Adrenal gland (tissue), 12 donors: ENCODE results near the gene DUSP10. TPM values are rescaled to one million over a fixed set of nuclear protein-coding genes. Genes with fewer than 3 reads are reported as not detected.
A peak's percentile ranks its signal among the peaks of the same experiment; 100 is the strongest.

Experiments used
- DNase-seq, 7 donors: peaks; one replicate each; pipeline ENCODE4 v3.0.0-alpha.2; 2019 to 2020
- H3K27ac ChIP-seq, 5 donors: fragments of 200-600 bp; sonication (generic) in 4 of 5; 1 replicate in 3 of 5; 2 replicates in 2 of 5; pipeline versions ENCODE4 v1.5.1 to v1.8.0; 2016 to 2020; ENCODE audit warnings: mild to moderate bottlenecking in 1 of 5
- H3K27me3 ChIP-seq: fragments of 200-600 bp; 2 replicates; pipeline ENCODE4 v1.8.0; 2021
- H3K36me3 ChIP-seq, 2 donors: fragments of 200-600 bp; replicated peaks in 1 of 2; 1 replicate in 1 of 2; 2 replicates in 1 of 2; pipeline versions ENCODE4 v1.5.1 to v1.8.0; 2018 to 2022
- H3K4me1 ChIP-seq, 2 donors: fragments of 200-600 bp; replicated peaks in 1 of 2; 1 replicate in 1 of 2; 2 replicates in 1 of 2; pipeline versions ENCODE4 v1.5.1 to v1.8.0; 2018 to 2021
- H3K4me3 ChIP-seq, 4 donors: fragments of 200-600 bp; sonication (generic) in 3 of 4; one replicate each; pipeline ENCODE4 v1.5.1; 2016 to 2018
- H3K9me3 ChIP-seq, 3 donors: fragments of 200-600 bp; sonication (generic) in 1 of 3; replicated peaks in 1 of 3; 1 replicate in 2 of 3; 2 replicates in 1 of 3; pipeline versions ENCODE4 v1.5.1 to v1.8.0; 2016 to 2021
- POLR2A ChIP-seq, 2 donors: fragments of 450-650 bp; IDR thresholded peaks; one replicate each; pipeline ENCODE4 v1.6.1; 2017; ENCODE audit warnings: antibody characterized with exemption in 2 of 2, mild to moderate bottlenecking in 2 of 2, moderate library complexity in 1 of 2
- WGBS, 4 donors: extraction: QIAGEN DNeasy Blood & Tissue Kit in 2 of 4; methylation state at CpG; one replicate each; pipeline versions ENCODE4 v1.1.5 to v1.1.7; 2013 to 2017; 5-methylcytosine and 5-hydroxymethylcytosine counted together
- intact Hi-C, 2 donors: fragments of 100-400 bp; cut with DNase I; formaldehyde crosslinking; loops; one replicate each; pipeline versions ENCODE4 v1.14.1 to v1.15.0; 2022 to 2023
- polyA plus RNA-seq, 3 donors: library from polyadenylated mRNA; stranded (reverse); fragments of 200-250 nt in 2 of 3; fragments of 350-450 nt in 1 of 3; fragmentation: Illumina TruSeq in 1 of 3; extraction: RNeasy Lipid Tissue Mini Kit (QIAGEN cat#74804) in 1 of 3; gene quantifications; one replicate each; pipeline ENCODE4 v1.2.3, GENCODE V29; 2013 to 2014
- total RNA-seq, 9 donors: library from RNA; depleted of rRNA in 4 of 9; stranded (reverse); fragments of >200 nt in 4 of 9; fragments of 120-200 nt in 1 of 9; fragmentation: NEBNext Ultra II Directional in 1 of 9; extraction: Animal tissue kit (Norgen Biotek cat#: 25700) in 1 of 9; gene quantifications; one replicate each; pipeline versions ENCODE4 v1.1.0 to v1.2.4, GENCODE V29; 2013 to 2023
- TF ChIP-seq, protein P1 (sequence below), 6 experiments: fragments of 450-650 bp in 4 of 6; fragments of 200-600 bp in 2 of 6; sonication (generic) in 1 of 6; IDR thresholded peaks; 1 replicate in 5 of 6; 2 replicates in 1 of 6; pipeline versions ENCODE4 v1.5.1 to v1.8.0; 2016 to 2021; ENCODE audit warnings: antibody characterized with exemption in 6 of 6, mild to moderate bottlenecking in 2 of 6, moderate library complexity in 1 of 6
- donor health status: healthy with polysubstance abuse.
- donor health status: Bipolar disorder and iron deficiency.
- donor health status: DM: yes; HTN: yes; CAD: no.
- donor health status: DM: no; HTN: no; CAD: no.
- donor health status: DM: no; HTN: no; CAD: no.
- donor health status: DM: yes; HTN: yes; CAD: no.

The DUSP10 gene
- total and polyA plus RNA-seq, 12 donors: 2.6 to 22.1 (median 6.5) TPM

- no peaks in the 10 kb centered on the region for H3K27me3 ChIP-seq
- H3K9me3 ChIP-seq: no peaks in the 10 kb centered on the region
- no peak for DNase-seq
- peaks cover 4% of the 10 kb centered on the region in 2 donors for H3K4me1 ChIP-seq
- H3K4me3 ChIP-seq: no peak overlapping the region
- no peaks in the 10 kb centered on the region for H3K36me3 ChIP-seq
- intact Hi-C loops: no loop called here
- TF ChIP-seq, protein P1, sequence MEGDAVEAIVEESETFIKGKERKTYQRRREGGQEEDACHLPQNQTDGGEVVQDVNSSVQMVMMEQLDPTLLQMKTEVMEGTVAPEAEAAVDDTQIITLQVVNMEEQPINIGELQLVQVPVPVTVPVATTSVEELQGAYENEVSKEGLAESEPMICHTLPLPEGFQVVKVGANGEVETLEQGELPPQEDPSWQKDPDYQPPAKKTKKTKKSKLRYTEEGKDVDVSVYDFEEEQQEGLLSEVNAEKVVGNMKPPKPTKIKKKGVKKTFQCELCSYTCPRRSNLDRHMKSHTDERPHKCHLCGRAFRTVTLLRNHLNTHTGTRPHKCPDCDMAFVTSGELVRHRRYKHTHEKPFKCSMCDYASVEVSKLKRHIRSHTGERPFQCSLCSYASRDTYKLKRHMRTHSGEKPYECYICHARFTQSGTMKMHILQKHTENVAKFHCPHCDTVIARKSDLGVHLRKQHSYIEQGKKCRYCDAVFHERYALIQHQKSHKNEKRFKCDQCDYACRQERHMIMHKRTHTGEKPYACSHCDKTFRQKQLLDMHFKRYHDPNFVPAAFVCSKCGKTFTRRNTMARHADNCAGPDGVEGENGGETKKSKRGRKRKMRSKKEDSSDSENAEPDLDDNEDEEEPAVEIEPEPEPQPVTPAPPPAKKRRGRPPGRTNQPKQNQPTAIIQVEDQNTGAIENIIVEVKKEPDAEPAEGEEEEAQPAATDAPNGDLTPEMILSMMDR (IDR thresholded peaks at IDR 0.05): no peak
- TF ChIP-seq POLR2A (IDR thresholded peaks at IDR 0.05): no peak
- no peak overlapping the region for H3K27ac ChIP-seq
- 14 to 27% (median 24%) methylated on average over 1 of the region's 1 CpG for WGBS, 4 donors
Measured at GRCh38 chr1:221766210-221766609, 24.3 kb upstream of the DUSP10 start.

DNA sequence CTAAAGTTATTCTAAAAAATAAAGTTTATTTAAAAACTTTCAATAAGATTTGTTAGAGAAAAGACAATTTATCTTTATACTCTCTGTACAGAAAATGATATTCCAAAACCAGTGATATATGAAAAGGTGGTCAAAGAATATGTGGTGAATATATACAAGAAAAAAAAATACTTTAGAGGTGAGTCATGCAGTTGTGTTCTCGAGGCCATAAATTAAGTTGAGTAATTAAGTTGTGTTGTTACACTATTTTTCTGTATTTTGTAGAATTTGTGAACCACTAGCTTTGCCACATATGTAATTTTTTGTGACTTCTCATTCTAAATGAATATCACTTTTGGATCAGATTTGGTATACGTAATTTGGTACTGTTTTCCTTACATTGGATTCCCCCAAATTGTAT is 23.6 kb upstream of the DUSP10 start:
- Histone ChIP-seq H3K9me3 (no peaks in the 10 kb centered on the region), H3K27ac (no peak overlapping the region), H3K27me3 (no peaks in the 10 kb centered on the region), H3K4me3 (no peak overlapping the region), H3K36me3 (no peaks in the 10 kb centered on the region), H3K4me1 (peaks cover 4% of the 10 kb centered on the region in 2 donors)
- WGBS, 4 donors: 25 to 36% (median 26%) methylated on average over 2 of the region's 2 CpGs
- intact Hi-C loops: no loop called here
- no peak for TF ChIP-seq POLR2A (IDR thresholded peaks at IDR 0.05)
- TF ChIP-seq, protein P1 (IDR thresholded peaks at IDR 0.05): no peak
- no peak for DNase-seq

GRCh38 chr1:221762121-221762520 is 20.2 kb upstream of the DUSP10 start:
- no peak overlapping the region for H3K4me3 ChIP-seq
- H3K9me3 ChIP-seq: no peaks in the 10 kb centered on the region
- H3K4me1 ChIP-seq: peaks cover 4% of the 10 kb centered on the region in 2 donors
- no peak for TF ChIP-seq POLR2A (IDR thresholded peaks at IDR 0.05)
- TF ChIP-seq, protein P1 (IDR thresholded peaks at IDR 0.05): no peak
- H3K27ac ChIP-seq: no peak overlapping the region
- no peak for DNase-seq
- no peaks in the 10 kb centered on the region for H3K36me3 ChIP-seq
- H3K27me3 ChIP-seq: no peaks in the 10 kb centered on the region
- 62 to 74% (median 65%) methylated on average over 2 of the region's 2 CpGs for whole genome bisulfite sequencing, 4 donors
- intact Hi-C loops: no loop called here

GRCh38 chr1:221761354-221762002 is 19.6 kb upstream of the DUSP10 start:
- Histone ChIP-seq H3K27me3 (no peaks in the 10 kb centered on the region), H3K4me3 (no peak overlapping the region), H3K4me1 (peaks cover 4% of the 10 kb centered on the region in 2 donors), H3K9me3 (no peaks in the 10 kb centered on the region), H3K36me3 (no peaks in the 10 kb centered on the region), H3K27ac (no peak overlapping the region)
- WGBS, 4 donors: 38 to 52% (median 40%) methylated on average over 4 of the region's 4 CpGs
- DNase-seq: peak in 1 of 7 donors; percentile 18
- intact Hi-C loops: no loop called here
- TF ChIP-seq, protein P1 (IDR thresholded peaks at IDR 0.05): no peak
- no peak for TF ChIP-seq POLR2A (IDR thresholded peaks at IDR 0.05)
